MM.1S (cell line): ENCODE data around the gene TRPT1.

Experiments
- CTCF ChIP-seq: fragments of 300-600 bp; sonication (generic); IDR thresholded peaks from 2 replicates; pipeline ENCODE4 v1.5.1; 2016; ENCODE audit warnings: antibody characterized with exemption, low read length, mixed read lengths
- EZH2 ChIP-seq: fragments of 300-600 bp; sonication (generic); optimal IDR thresholded peaks from 2 replicates; pipeline ENCODE3; 2017; ENCODE audit warnings: low read depth, mild to moderate bottlenecking, antibody characterized with exemption, low read length, mixed read lengths
- EZH2phosphoT487 ChIP-seq: fragments of 300-600 bp; sonication (generic); IDR thresholded peaks from 2 replicates; pipeline ENCODE4 v1.6.1; 2018; ENCODE audit warnings: antibody characterized with exemption, low read length

- TF ChIP-seq CTCF (no peak), EZH2 (no peak), EZH2phosphoT487 (no peak)
These were observed 34.2 kb upstream of the TRPT1 start for GRCh38 chr11:64260147-64260708.
